HG03095 (cell line): ENCODE data around the gene FH.

Experiments used
- ATAC-seq: cut with Tn5 transposase; IDR thresholded peaks from one replicate; pipeline ENCODE4 v1.9.1; 2021; ENCODE audit warnings: moderate library complexity; ENCODE audit not compliant: unreplicated experiment

FH gene

GRCh38 chr1:241525026-241525425 lies 5.5 kb upstream of the FH start:
- no peak for ATAC-seq

- no peak for ATAC-seq
Observed at GRCh38 chr1:241521718-241522117, 2.2 kb upstream of the FH start.

GRCh38 chr1:241520080-241520465 lies 518 bp upstream of the FH start:
- ATAC-seq = no peak

- ATAC-seq = peak; percentile 31
Observed at GRCh38 chr1:241518476-241519307, 863 bp downstream of the FH start.

GRCh38 chr1:241513378-241513777 lies 6.2 kb downstream of the FH start:
- ATAC-seq = no peak

- no peak for ATAC-seq
Observed at GRCh38 chr1:241507189-241507863, 12.2 kb downstream of the FH start.

- no peak for ATAC-seq
Observed at GRCh38 chr1:241503444-241503843, 16.1 kb downstream of the FH start.

- no peak for ATAC-seq
Observed at GRCh38 chr1:241499910-241500309, 19.6 kb downstream of the FH start.

- no peak for ATAC-seq
Observed at GRCh38 chr1:241495741-241496140, 23.8 kb downstream of the FH start.

- ATAC-seq = no peak
Observed at GRCh38 chr1:241488739-241489138, 30.8 kb downstream of the FH start.

- ATAC-seq = peak; percentile 71
Observed at GRCh38 chr1:241485554-241485992, 34.0 kb downstream of the FH start.

- ATAC-seq = peak; percentile 56
Observed at GRCh38 chr1:241485145-241485544, 34.4 kb downstream of the FH start.

GRCh38 chr1:241482761-241483250 lies 36.7 kb downstream of the FH start:
- no peak for ATAC-seq

GRCh38 chr1:241479294-241479693 lies 40.3 kb downstream of the FH start:
- no peak for ATAC-seq

- no peak for ATAC-seq
Observed at GRCh38 chr1:241475671-241476070, 43.9 kb downstream of the FH start.

- ATAC-seq = no peak
Observed at GRCh38 chr1:241473026-241473425, 46.5 kb downstream of the FH start.

GRCh38 chr1:241470908-241471590 lies 48.5 kb downstream of the FH start:
- no peak for ATAC-seq

- ATAC-seq = no peak
Observed at GRCh38 chr1:241470361-241470760, 49.2 kb downstream of the FH start.

- no peak for ATAC-seq
Observed at GRCh38 chr1:241465673-241466072, 53.9 kb downstream of the FH start.

GRCh38 chr1:241464985-241465384 lies 54.6 kb downstream of the FH start:
- no peak for ATAC-seq

- ATAC-seq = no peak
Observed at GRCh38 chr1:241462391-241462790, 57.2 kb downstream of the FH start.
